Activated naive CD8-positive, alpha-beta T cell treated with anti-CD3 and anti-CD28 coated beads for 36 hours (primary cell): Measurements from ENCODE around the gene SLC4A3. TPM values are rescaled to one million over a fixed set of nuclear protein-coding genes. Genes with fewer than 3 reads are reported as not detected.

Experiments
- DNase-seq: peaks from one replicate; pipeline ENCODE4 v3.0.0; 2021
- H3K27ac Mint-ChIP-seq: one replicate; pipeline ENCODE4 v1.8.0; 2022; ENCODE audit warnings: mild to moderate bottlenecking, moderate library complexity, mixed read lengths
- H3K27me3 Mint-ChIP-seq: one replicate; pipeline ENCODE4 v1.8.0; 2022; ENCODE audit warnings: mild to moderate bottlenecking, mixed read lengths
- H3K36me3 Mint-ChIP-seq: one replicate; pipeline ENCODE4 v1.8.0; 2021; ENCODE audit warnings: mild to moderate bottlenecking, mixed read lengths
- H3K4me1 Mint-ChIP-seq: one replicate; pipeline ENCODE4 v1.8.0; 2021; ENCODE audit warnings: mixed read lengths
- H3K4me3 Mint-ChIP-seq: one replicate; pipeline ENCODE4 v1.8.0; 2022; ENCODE audit warnings: mild to moderate bottlenecking, moderate library complexity, mixed read lengths
- H3K9me3 Mint-ChIP-seq: one replicate; pipeline ENCODE4 v1.8.0; 2022; ENCODE audit warnings: mixed read lengths
- total RNA-seq, 2 experiments: library from RNA; stranded (reverse); gene quantifications; one replicate each; pipeline ENCODE4 v1.2.3, GENCODE V29; 2021

Gene SLC4A3
- total RNA-seq, 2 experiments from 2014 or later: 0.10 TPM; not detected in 1

DNA sequence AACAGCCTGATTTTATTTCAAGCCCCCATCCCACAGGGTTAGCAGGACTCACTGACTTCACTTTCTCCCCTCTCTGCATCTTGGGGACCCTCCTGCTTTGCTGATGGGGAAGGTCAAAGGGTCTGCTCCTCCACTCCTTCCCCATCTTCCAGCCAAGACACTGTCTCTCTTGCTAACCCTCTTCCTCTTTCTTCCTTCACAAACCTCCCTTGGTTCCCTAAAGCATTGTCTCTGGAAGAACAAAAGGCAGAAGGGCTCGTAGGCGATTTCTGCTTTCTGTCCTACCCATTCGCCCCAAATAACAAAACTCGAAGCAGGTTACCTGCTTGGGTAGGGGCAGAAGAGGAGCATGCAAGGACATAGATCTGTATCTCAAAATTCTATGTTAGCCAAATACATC, 5.5 kb upstream of the SLC4A3 start:
- Mint-ChIP-seq H3K9me3 (no peaks in the 10 kb centered on the region), H3K4me3 (no peak overlapping the region), H3K36me3 (no peaks in the 10 kb centered on the region), H3K27me3 (peaks cover 7% of the 10 kb centered on the region), H3K27ac (no peak overlapping the region), H3K4me1 (peaks cover 2% of the 10 kb centered on the region)
- DNase-seq: no peak

GRCh38 chr2:219622472-219622871, 5.0 kb upstream of the SLC4A3 start:
- Mint-ChIP-seq H3K36me3 (no peaks in the 10 kb centered on the region), H3K27me3 (peaks cover 10% of the 10 kb centered on the region), H3K9me3 (no peaks in the 10 kb centered on the region), H3K4me3 (no peak overlapping the region), H3K4me1 (peaks cover 3% of the 10 kb centered on the region), H3K27ac (no peak overlapping the region)
- no peak for DNase-seq

GRCh38 chr2:219624565-219624964, 2.9 kb upstream of the SLC4A3 start:
- Mint-ChIP-seq H3K27me3 (peaks cover 27% of the 10 kb centered on the region), H3K27ac (no peak overlapping the region)

DNA sequence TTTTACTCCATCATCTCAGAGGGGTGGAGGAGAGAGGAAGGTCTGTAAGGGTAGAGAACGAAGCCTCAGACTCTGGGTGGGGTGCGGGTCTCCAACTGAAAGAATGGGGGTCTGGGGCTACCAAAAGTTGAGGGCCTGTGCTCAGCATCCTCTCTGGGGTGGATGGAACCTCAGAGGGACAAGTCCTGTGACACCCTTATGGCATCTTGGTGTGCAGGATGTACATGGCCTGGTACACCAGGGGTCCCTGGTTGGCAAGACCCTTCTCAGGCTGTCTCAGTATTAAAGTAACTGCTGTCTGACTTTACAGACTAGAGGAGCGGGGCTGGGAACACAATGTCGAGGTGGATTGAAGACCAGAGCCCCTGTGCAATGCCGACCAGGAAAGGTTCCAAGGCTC, 2.3 kb upstream of the SLC4A3 start:
- H3K27me3 Mint-ChIP-seq: peaks cover 27% of the 10 kb centered on the region
- no peak overlapping the region for H3K4me3 Mint-ChIP-seq
- H3K36me3 Mint-ChIP-seq: no peaks in the 10 kb centered on the region
- DNase-seq: no peak
- H3K9me3 Mint-ChIP-seq: no peaks in the 10 kb centered on the region
- H3K27ac Mint-ChIP-seq: no peak overlapping the region
- peaks cover 3% of the 10 kb centered on the region for H3K4me1 Mint-ChIP-seq

More at GRCh38 chr2:219624565-219624964, 2.9 kb upstream of the SLC4A3 start:
- Mint-ChIP-seq H3K4me3 (no peak overlapping the region), H3K36me3 (no peaks in the 10 kb centered on the region), H3K9me3 (no peaks in the 10 kb centered on the region), H3K4me1 (peaks cover 3% of the 10 kb centered on the region)
- DNase-seq: no peak

DNA sequence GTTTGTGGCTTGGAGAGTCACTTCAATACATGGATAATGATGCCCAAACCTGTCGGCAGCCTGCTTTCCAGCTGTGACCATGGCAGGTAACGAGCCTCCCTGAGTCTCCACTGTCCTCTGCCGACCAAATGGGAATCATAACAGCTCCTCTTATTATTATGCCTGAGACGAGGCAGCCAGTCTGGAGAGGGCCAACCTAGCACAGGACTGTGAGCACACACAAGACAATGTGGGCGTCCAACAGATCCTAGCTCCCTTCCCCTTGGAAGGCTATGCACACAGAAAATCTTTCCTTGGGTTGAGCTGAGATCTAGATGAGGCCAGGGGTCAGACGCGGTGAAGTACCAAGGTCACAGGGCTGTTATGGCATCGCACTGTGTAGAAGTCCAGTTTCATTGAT, 890 bp upstream of the SLC4A3 start:
- Mint-ChIP-seq H3K27me3 (peaks cover 32% of the 10 kb centered on the region), H3K4me1 (peaks cover 3% of the 10 kb centered on the region), H3K27ac (no peak overlapping the region)

GRCh38 chr2:219628235-219628985, 980 bp downstream of the SLC4A3 start:
- peak overlapping the region; percentile 10 for H3K4me3 Mint-ChIP-seq
- no peaks in the 10 kb centered on the region for H3K9me3 Mint-ChIP-seq
- H3K36me3 Mint-ChIP-seq: no peaks in the 10 kb centered on the region
- peaks cover 32% of the 10 kb centered on the region for H3K27me3 Mint-ChIP-seq
- no peak overlapping the region for H3K27ac Mint-ChIP-seq
- DNase-seq: no peak
- H3K4me1 Mint-ChIP-seq: peaks cover 3% of the 10 kb centered on the region

More for the DNA sequence above, 890 bp upstream of the SLC4A3 start:
- Mint-ChIP-seq H3K9me3 (no peaks in the 10 kb centered on the region), H3K4me3 (peak overlapping the region; percentile 73), H3K36me3 (no peaks in the 10 kb centered on the region)
- no peak for DNase-seq

DNA sequence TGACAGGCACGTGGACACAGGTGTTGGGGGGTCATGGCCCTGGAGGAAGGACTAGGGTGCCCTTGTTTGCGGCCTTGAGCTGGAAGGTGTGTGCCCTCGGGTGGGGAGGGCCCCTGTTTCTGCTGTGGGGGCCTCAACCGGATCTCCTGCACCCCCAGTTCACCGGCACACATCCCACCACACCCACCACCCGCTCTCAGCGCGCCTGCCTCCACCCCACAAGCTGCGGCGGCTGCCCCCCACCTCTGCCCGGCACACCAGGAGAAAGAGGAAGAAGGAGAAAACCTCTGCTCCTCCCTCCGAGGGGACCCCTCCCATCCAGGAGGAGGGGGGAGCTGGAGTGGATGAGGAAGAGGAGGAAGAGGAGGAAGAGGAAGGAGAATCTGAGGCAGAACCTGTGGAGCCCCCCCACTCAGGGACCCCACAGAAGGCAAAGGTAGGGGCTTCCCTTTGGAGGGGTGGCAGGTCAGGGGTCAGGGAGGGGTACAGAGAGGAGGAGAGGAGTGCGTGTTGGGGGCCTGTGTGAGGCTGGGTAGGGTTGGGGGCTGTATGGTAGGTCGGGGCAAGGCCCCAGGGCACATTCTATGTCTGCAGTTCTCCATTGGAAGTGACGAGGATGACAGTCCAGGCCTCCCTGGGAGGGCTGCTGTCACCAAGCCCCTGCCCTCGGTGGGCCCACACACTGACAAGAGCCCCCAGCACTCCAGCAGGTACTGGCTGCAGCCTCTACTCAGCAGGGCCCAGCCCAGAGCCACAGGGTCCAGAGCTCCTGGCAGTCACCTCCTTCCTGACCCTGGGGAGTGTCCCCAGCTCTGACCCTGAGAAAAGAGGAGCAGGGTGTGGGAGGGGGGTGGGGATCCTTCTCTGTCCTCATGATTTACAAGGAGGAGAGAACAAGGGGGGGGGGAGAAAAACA, 1.8 kb downstream of the SLC4A3 start:
- Mint-ChIP-seq H3K27ac (no peak overlapping the region), H3K9me3 (no peaks in the 10 kb centered on the region), H3K36me3 (no peaks in the 10 kb centered on the region), H3K4me1 (peaks cover 3% of the 10 kb centered on the region), H3K4me3 (no peak overlapping the region), H3K27me3 (peaks cover 32% of the 10 kb centered on the region)
- no peak for DNase-seq

- no peak for DNase-seq
Observed at GRCh38 chr2:219629976-219630695, 2.7 kb downstream of the SLC4A3 start.

GRCh38 chr2:219630770-219631405, 3.5 kb downstream of the SLC4A3 start:
- Mint-ChIP-seq H3K27me3 (peaks cover 34% of the 10 kb centered on the region), H3K4me3 (no peak overlapping the region), H3K27ac (no peak overlapping the region), H3K4me1 (peaks cover 3% of the 10 kb centered on the region), H3K36me3 (no peaks in the 10 kb centered on the region), H3K9me3 (no peaks in the 10 kb centered on the region)
- DNase-seq: no peak

More at GRCh38 chr2:219629976-219630695, 2.7 kb downstream of the SLC4A3 start:
- peaks cover 32% of the 10 kb centered on the region for H3K27me3 Mint-ChIP-seq
- H3K9me3 Mint-ChIP-seq: no peaks in the 10 kb centered on the region
- no peak overlapping the region for H3K27ac Mint-ChIP-seq
- H3K4me1 Mint-ChIP-seq: peaks cover 3% of the 10 kb centered on the region
- H3K36me3 Mint-ChIP-seq: no peaks in the 10 kb centered on the region
- no peak overlapping the region for H3K4me3 Mint-ChIP-seq

- Mint-ChIP-seq H3K27ac (no peak overlapping the region), H3K36me3 (no peaks in the 10 kb centered on the region), H3K27me3 (peaks cover 33% of the 10 kb centered on the region), H3K4me3 (no peak overlapping the region), H3K4me1 (peaks cover 3% of the 10 kb centered on the region), H3K9me3 (no peaks in the 10 kb centered on the region)
- no peak for DNase-seq
Observed at GRCh38 chr2:219631406-219631891, 4.0 kb downstream of the SLC4A3 start.

DNA sequence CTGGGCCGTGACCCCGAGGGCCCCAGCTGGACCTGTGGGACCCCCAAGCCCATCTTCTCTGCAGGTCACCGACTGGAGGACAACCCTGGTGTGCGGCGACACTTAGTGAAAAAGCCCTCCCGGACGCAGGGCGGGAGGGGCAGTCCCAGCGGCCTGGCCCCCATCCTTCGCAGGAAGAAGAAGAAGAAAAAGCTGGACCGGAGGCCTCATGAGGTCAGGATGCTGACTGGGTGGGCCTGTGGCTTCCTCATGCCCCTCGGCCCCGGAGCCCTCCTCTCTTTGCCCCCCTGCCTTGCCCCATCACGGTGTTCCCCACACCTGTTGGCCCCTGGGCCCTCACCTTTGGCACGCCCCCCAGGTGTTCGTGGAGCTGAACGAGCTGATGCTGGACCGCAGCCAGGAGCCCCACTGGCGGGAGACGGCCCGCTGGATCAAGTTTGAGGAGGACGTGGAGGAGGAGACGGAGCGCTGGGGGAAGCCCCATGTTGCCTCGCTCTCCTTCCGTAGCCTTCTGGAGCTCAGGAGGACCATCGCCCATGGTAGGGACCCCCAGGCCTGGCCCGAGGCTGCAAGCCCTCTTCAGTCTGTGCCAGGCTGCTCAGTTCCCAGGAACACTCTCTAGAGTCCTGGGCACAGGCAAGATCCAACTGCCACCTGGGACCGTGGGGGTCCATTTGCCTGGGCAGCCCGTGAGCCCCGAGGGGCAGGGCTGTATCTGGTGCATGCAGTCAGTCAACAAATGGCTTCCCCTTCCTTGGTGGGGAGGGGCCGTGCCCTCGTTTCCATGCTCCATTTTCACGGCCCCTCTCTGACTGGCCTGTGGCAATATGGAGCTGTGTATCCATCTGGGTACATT, 4.7 kb downstream of the SLC4A3 start:
- Mint-ChIP-seq H3K4me3 (no peak overlapping the region), H3K27me3 (peaks cover 32% of the 10 kb centered on the region), H3K4me1 (no peaks in the 10 kb centered on the region), H3K9me3 (no peaks in the 10 kb centered on the region), H3K36me3 (no peaks in the 10 kb centered on the region), H3K27ac (no peak overlapping the region)
- DNase-seq: no peak

GRCh38 chr2:219632760-219633105, 5.3 kb downstream of the SLC4A3 start:
- peaks cover 32% of the 10 kb centered on the region for H3K27me3 Mint-ChIP-seq
- no peaks in the 10 kb centered on the region for H3K36me3 Mint-ChIP-seq
- H3K4me3 Mint-ChIP-seq: no peak overlapping the region
- DNase-seq: no peak
- no peaks in the 10 kb centered on the region for H3K9me3 Mint-ChIP-seq
- no peak overlapping the region for H3K27ac Mint-ChIP-seq
- no peaks in the 10 kb centered on the region for H3K4me1 Mint-ChIP-seq

GRCh38 chr2:219633276-219634065, 6.0 kb downstream of the SLC4A3 start:
- Mint-ChIP-seq H3K4me3 (no peak overlapping the region), H3K9me3 (no peaks in the 10 kb centered on the region), H3K27me3 (peaks cover 25% of the 10 kb centered on the region), H3K4me1 (no peaks in the 10 kb centered on the region), H3K27ac (no peak overlapping the region), H3K36me3 (no peaks in the 10 kb centered on the region)
- no peak for DNase-seq
